Measurements from ENCODE around the gene NFKBIL1.
"Not testable (repeated sequence)": the region's sequence is repeated elsewhere in the genome, so short reads cannot be mapped to it uniquely, and the experiment has no call there.

DNA sequence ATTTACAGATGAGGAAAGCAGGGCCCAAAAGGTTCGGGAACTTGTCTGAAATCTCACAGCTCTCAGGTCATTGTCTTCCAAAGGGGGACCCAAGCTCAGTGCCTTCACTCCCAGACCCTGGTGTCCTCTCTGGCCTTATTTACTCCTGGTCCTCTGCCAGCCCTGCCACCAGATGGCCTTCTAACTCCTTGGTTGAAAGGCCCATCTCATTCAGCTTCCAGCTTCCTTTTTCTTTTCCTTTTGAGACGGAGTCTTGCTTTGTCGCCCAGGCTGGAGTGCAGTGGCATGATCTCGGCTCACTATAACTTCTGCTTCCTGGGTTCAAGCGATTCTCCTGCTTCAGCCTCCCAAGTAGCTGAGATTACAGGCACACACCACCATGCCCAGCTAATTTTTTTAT is 4.0 kb downstream of the NFKBIL1 start:
- peak in 3 of 6 experiments; percentile 5 to 15 (median 14) for TF ChIP-seq CTCF (IDR thresholded peaks at IDR 0.05)
- TF ChIP-seq POLR2A (IDR thresholded peaks at IDR 0.05): not testable (repeated sequence)

Measured in thyroid gland (tissue), 4 donors.